GM21526 (cell line): ENCODE measurements around the gene CALML3.

Experiments
- ATAC-seq: cut with Tn5 transposase; IDR thresholded peaks from one replicate; pipeline ENCODE4 v1.9.1; 2021; ENCODE audit warnings: moderate library complexity; ENCODE audit not compliant: unreplicated experiment, low FRiP score

CALML3 gene

DNA sequence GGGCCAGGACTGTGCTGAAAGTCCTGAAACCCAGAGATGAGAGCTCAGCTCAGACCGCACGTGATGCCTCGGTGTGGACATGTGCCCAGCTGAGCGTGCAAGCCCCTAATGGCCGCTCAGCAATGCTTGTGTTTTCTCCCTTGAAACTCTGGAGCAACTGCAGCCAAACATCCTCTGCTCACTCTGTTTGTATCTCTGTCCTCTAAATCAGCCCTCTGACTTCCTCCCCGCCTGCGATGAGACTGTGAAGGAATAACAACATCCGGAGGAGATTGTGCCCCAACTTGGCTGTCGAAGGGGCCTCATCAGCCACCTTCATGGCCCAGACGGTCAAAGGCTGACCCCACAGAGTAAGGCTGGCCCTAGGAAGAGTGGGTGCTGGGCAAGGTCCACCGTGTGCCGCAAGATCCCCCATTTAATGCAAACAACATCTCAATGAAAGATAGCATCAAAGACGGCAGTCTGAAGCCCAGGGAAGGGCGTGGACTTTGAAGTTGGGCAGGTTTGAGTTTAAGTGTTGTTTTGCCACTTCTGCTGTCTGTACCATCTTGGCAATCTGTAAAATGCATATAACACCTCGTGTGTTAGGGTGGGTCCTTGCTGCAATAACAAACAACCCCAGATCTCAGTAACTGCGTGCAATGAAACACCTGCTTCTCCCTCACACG lies 39.9 kb downstream of the CALML3 start:
- no peak for ATAC-seq

DNA sequence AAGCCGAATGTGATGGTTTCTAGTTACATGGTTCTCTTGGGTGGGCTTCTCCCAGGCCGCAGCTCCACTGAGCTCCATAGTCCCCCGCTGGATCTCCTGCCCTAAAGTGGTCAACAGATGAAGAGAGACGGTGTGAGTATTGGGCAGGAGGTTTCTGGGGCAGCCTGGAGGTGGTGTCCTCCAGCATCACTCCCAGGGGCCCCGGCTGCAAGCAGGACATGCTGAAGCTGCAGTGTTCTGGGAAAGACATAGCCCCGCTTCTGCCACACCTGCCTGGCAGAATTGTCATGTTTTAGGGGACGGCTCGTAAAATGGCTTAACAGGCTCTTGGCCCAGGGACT lies 40.4 kb downstream of the CALML3 start:
- ATAC-seq, result no peak

DNA sequence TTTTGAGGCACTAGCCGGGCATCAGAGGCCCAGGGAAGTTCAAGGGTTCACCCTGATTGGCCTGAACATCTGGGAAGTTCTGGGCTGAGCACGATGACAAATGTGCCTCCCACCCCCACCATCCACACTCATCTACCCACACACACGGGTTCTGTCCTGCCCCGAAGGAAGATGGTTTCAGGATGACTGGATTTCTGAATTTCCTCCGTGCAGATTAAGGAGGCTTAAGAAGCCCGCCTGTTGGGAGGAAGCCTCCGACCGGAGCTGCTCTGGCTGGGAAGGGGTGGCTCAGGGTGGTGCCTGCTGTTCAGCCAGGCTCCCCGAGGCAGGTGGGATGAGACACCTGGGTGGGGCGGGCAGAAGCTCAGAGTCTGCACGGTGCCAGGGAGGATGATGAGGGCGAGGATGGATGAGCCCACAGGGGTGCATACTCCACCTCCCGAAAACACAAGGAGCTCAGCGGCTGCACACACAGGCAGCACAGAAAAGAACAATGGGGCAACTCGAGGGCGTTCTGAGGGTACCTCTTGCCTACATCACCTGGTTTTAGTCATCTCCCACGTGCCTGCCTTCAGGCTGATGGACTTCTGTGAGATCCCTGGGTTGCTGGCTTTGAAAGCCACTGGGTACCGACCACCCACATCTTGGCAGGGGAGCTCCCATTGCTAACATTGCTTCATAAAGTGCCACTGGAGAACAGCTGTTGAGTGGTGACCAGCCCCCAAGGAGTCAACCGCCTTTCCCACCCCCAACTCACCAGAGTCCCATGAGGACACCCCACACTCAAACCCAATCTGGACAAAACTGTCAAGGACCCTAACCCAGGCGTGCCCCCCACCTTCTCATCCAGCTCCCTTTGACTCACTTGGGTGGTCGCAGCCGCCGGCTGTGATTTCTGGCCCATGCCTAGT lies 41.2 kb downstream of the CALML3 start:
- no peak for ATAC-seq

- ATAC-seq, result no peak
Observed at GRCh38 chr10:5566614-5567013, 41.9 kb downstream of the CALML3 start.

DNA sequence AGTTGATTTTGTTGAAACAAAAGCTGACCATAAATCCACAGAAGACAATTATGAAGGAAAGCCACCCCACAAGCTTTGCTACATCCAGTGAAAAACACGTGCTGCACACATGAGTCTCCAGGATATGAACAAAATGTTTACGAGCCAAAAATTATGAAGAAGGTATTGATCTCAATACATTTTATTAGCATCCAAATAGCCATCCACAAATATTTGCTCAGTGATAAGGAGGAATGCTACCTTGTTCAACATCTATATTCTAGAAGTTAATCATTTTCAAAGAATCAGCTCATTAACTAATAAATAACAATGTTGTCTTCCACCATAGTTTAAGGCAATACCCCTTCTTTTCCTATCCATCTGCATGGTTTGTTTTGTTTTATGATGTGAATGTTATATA lies 42.7 kb downstream of the CALML3 start:
- ATAC-seq, result no peak

DNA sequence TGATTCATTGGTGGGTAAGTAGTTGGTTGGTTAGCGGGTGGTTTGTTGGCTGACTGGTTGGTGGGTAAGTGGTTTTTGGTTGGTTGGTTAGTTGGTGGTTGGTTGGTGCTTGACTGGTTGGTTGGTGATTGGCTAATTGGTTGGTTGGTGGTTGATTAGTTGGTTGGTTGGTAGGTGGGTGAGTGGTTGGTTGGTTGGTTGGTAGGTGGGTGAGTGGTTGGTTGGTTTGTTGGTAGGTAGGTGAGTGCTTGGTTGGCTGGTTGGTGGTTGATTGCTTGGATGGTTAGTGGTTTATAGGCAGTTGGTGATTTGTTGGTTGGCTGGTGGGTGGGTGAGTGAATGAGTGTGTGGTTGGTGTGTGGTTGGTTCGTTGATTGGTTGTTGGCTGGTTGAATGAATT lies 44.2 kb downstream of the CALML3 start:
- ATAC-seq, result no peak

GRCh38 chr10:5569568-5569967 lies 44.8 kb downstream of the CALML3 start:
- ATAC-seq, result no peak

DNA sequence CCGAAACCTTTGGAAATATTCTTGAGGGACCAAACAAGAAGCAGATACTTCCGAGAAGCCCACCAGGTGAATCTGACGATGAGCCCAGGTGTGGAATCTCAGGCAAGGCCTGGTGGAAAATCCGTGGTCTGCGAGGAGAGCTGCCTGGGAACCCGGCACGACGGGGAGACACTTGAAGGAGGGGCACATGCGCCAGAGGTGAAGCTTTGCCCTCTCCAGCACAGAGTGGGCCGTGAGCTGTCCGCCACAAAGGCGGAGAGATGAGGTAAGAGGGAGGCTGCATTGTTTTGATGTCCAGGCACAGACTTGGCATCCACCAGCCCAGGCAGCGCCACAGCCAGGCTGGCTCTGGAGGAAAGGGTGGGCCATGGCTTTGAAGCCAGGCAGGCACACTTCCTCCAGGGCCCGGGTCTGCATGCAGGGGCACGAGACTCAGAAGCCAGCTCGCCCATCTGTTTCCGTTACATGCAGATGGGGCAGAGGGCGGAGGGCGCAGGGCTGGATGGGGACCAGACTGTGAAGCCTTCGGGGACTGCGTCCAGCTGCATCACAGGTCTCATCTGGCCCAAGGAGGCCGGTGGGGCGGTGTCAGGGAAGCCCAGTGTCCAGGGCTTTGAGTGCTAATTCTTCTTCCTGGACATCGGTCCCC lies 45.4 kb downstream of the CALML3 start:
- ATAC-seq, result no peak

- no peak for ATAC-seq
Observed at GRCh38 chr10:5570979-5571810, 46.4 kb downstream of the CALML3 start.

DNA sequence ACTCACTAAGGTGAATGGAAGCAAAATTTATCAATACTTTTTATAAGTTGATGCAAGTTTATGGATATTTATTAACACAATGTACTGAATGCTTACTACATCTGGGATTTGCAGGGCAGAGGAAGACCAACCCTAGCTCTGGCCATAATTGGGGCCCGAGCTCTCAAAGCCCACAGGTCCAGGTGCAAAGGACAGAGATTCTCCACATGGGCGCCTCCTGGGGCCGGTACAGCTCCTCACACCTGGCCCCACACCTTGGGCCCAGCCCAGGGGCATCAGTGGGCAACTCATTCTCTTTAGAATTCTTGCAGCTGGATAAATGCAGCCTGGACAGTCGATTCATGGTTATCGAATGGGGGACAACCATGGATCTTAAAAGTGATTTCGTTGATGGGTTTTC lies 47.1 kb downstream of the CALML3 start:
- no peak for ATAC-seq

DNA sequence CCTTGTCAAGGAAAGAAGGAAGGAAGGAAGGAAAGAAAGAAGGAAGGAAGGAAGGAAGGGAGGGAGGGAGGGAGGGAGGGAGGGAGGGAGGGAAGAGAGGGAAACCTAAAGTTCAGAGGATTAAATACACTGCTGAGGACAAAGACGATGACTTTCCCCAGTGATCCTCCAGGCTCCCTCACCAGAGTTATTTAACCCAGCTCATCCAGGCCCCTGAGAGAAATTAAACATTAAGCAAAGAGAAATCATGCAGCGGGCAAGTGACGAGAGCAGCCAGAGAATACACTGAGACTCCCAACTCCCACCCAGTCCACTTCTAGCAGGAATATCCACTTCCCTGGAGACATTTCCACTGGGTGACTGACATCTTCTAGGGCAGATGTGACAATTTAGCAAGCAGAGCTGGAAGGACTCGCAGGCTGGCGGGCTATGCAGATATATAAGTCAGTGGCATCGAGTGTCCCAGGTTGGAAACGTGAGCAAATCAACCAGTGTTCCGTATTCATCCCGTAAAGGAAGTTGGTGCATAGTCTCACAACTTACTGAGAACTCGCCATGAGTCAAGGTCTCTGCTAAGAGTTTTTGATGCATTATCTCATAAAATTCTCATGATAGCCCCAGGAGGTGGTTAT lies 48.7 kb downstream of the CALML3 start:
- no peak for ATAC-seq

GRCh38 chr10:5573968-5574641 lies 49.3 kb downstream of the CALML3 start:
- no peak for ATAC-seq

- ATAC-seq, result no peak
Observed at GRCh38 chr10:5574642-5575131, 49.9 kb downstream of the CALML3 start.

DNA sequence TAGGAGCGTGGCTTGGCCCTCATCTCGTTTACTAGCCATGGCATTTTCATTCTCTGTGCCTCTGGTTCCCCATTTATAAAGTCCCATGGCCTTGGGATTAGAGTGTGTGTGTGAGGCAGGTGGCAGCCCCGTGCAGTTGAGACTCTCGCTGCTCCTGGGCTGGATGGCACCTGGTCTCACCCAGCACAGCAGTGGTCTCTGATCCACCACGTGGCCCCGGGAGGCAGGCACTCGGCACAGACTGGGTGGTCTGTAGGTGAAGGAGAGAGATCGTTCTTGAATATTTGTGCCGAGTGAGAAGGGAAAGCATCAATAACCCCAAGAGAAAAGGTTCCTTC lies 50.4 kb downstream of the CALML3 start:
- ATAC-seq, result no peak

GRCh38 chr10:5575482-5576153 lies 50.9 kb downstream of the CALML3 start:
- ATAC-seq, result no peak

DNA sequence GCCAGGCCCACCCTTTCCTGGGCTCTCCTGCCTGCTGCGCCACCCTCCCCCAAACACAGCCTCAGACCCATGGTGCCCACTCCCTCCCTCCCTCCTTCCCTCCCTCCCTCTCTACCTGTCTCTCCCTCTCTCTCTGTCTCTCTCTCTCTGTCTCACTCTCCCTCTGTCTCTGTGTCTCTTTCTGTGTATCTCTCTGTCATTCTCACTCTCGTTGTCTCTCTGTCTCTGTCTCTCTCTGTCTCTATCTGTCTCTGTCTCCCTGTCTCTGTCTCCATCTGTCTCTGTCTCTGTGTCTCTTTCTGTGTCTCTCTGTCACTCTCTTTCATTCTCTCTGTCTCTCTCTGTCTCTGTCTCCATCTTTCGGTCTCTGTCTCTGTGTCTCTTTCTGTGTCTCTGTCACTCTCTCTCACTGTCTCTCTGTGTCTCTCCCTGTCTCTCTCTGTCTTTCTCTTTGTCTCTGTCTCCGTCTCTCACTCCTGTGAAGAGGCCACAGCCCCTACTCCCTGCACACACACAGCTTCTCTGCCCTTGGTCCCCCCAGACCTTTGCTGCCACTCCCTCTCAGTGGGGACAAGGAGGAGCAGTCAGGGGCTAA lies 51.5 kb downstream of the CALML3 start:
- ATAC-seq, result no peak
